GM12864 (cell line): ENCODE measurements around the gene CD82.

Experiments
- DNase-seq: peaks from one replicate; pipeline ENCODE4 v3.0.0-alpha.2; 2011; ENCODE audit warnings: low read depth
- H3K4me3 ChIP-seq: 2 replicates; pipeline ENCODE4 v1.5.1; 2011; ENCODE audit warnings: mild to moderate bottlenecking, low read depth, low read length, control low read depth
- TF ChIP-seq, protein P1 (sequence below): IDR thresholded peaks from 2 replicates; pipeline ENCODE4 v1.5.1; 2011; ENCODE audit warnings: low read depth, mild to moderate bottlenecking, moderate library complexity, low read length, control low read depth, inconsistent platforms; ENCODE audit errors: missing control alignments

Gene CD82

DNA sequence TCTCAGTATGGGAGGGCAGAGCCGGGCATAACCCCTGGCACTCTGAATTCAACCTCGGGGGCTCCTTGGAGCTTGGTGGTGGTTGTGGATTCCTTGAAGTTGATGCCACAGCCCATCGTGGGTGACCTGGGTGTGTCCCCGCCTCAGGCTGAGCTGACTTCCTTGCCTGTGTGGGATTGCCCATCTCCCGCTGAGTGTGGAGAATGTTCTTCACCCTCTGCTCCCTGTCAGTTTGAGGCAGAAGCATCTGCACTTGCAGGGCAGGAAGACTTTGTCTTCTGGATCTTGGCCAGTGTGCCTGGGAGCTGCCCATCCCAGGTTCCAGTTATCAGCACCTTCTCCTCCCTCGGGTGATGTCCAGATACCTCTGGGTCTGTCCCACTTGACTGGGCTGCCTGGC is 25.3 kb downstream of the CD82 start:
- DNase-seq = no peak
- H3K4me3 ChIP-seq = no peak overlapping the region
- TF ChIP-seq, protein P1, sequence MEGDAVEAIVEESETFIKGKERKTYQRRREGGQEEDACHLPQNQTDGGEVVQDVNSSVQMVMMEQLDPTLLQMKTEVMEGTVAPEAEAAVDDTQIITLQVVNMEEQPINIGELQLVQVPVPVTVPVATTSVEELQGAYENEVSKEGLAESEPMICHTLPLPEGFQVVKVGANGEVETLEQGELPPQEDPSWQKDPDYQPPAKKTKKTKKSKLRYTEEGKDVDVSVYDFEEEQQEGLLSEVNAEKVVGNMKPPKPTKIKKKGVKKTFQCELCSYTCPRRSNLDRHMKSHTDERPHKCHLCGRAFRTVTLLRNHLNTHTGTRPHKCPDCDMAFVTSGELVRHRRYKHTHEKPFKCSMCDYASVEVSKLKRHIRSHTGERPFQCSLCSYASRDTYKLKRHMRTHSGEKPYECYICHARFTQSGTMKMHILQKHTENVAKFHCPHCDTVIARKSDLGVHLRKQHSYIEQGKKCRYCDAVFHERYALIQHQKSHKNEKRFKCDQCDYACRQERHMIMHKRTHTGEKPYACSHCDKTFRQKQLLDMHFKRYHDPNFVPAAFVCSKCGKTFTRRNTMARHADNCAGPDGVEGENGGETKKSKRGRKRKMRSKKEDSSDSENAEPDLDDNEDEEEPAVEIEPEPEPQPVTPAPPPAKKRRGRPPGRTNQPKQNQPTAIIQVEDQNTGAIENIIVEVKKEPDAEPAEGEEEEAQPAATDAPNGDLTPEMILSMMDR = no peak

DNA sequence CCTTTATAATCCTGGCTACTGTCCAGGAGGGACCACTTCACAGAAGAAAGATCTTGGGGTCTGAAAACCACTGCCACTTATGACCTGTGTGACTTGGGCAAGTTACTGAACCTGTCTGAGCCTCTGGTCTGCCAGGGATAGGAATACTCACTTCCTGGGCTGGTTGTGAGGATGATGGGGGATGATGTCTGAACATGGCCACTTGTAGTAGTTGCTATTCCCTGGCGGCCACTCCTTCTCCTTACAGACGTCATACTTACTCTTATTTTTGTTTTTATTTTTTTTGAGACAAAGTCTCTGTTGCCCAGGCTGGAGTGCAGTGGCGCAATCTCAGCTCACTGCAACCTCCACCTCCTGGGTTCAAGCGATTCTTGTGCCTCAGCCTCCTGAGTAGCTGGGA is 26.1 kb downstream of the CD82 start:
- TF ChIP-seq, protein P1 = no peak
- no peak for DNase-seq

DNA sequence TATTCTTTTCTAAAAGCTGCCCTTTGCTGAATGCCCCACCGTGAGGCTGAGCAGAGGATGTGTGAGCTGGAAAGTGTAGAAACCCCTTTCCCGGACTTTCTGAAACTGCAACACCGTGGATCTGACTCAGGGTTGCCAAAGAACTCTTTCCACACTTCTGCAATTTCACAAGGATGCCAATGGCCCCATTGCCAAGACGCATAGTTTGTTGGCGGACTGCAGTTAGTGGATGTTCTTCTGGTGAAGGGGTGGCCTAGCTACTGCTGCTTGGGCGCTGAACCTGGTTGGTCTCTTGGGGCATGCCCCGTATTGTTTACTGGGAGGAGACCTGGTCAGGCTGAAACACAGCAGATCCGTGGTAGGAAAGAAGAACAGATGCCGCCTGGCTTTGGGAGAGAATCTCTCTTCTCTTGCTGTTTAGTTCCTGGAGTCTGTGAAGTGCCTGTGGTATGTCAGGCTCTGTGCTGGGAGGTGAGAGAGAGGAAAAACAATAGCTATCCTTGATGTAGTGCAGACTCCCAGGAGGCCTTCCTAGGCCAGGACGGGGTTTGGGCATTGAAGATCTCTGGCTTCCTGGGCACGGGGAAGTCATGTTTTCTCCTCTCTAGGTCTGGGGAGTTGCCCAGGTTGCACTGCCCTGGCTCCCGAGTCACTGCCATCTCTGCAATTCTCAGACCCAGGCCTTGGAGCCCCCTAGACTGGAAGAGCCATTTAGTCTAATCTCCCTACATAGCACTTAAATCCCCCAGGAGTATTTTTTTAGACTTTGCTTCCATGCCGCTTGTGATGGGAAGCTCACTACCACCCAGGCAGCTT is 26.9 kb downstream of the CD82 start:
- no peak for DNase-seq
- TF ChIP-seq, protein P1 = no peak
- no peak overlapping the region for H3K4me3 ChIP-seq

More for the DNA sequence above, 26.1 kb downstream of the CD82 start:
- no peak overlapping the region for H3K4me3 ChIP-seq

DNA sequence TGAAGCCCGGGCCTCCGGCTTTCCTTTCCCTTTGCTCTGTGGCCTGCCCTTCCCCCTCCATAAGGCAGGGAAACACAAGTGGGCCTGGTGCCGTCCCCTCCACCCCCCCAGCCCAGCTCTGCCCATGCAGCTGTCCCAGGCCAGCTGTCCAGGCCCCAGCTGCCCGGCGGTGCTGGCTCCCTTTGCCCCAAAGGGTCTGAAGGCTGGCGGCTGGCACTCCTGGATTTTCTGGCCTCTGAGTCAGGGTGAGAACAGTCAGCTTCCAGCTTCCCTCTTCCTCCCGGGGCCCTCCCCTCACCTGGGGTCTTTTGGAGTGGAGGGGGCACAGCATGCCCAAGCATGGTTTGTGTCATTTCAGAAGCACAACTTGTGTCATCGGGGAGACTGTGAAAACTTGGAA is 27.8 kb downstream of the CD82 start:
- no peak overlapping the region for H3K4me3 ChIP-seq
- TF ChIP-seq, protein P1 = no peak
- no peak for DNase-seq

DNA sequence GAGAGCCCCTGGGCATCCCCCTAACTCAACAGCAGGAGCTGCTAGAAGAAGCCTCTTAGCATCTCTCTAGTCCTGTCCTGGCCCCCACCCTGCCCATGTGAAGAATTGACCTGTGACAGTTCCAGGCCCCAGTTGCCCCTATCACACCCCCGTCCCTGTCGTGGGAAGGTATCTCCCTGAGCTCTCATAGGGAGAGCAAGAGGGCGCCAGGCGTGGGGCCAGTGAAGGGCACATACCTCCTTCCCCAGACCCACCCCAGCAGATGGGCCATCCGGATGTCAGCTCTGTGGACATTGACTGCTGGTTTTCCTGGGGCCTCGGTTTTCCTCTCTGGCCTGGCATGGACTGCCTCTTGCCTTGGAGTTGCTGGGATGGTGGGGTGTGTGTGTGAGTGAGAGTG is 29.5 kb downstream of the CD82 start:
- TF ChIP-seq, protein P1 = no peak
- no peak overlapping the region for H3K4me3 ChIP-seq
- DNase-seq = no peak

DNA sequence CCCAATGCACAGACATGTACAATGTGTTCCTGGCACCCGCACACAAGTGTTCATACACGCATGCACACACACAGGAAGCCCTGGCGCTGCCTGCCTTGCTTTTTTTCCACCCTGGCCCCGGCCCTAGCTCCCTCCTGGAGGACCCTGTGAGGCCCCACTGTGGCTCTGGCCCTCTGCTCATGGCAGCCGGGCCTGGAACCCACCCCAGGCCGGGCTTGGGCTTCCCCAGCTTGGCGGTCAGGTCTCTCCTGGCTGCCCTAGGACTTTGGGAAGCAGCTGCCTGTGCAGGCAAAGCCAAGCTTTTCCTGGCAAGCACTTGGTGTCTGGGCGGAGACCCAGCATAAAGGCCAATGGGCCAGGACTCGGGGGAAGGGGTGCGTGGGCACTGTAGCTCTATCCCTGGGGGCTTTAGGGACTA is 30.5 kb downstream of the CD82 start:
- TF ChIP-seq, protein P1 = no peak
- peak overlapping the region; percentile 4; the same call in 1 of the 2 replicates for H3K4me3 ChIP-seq
- no peak for DNase-seq

DNA sequence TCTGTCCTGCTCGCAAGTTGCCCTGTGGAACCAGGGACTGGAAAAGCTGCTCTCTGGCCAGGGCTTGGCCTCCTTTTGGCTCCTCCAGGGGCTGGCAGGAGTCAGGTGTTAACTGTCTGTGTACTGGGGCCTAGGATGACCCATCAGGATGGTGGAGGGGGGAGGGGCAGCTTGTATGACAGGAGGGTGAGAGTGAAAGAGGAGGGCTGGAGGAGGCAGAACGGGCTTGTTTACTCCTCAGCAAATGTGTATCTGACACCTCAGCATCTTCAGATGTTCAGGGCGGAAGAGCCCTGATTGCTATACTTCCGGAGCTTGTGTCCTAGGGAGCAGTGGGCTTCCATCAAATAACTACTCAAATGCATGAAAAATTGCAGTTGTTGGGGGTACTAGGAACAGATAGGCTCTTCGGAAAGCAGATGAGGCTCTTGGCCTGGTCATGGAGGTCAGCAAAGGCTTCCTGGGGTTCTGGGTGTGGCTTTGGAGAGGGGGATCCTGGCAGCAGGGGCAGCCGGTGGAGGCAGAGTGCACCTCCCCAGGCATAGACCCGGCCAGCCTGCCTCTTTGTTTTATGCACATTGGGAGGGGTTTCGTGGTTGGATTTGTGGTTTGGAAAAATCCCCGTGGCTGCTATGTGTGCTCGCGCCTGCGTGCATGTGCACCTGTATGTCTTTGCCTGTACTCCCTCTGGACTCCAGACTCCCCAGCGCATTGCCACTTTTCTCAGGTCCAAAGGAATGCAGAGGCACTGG is 31.2 kb downstream of the CD82 start:
- no peak for DNase-seq
- peak overlapping the region; percentile 22 for H3K4me3 ChIP-seq
- TF ChIP-seq, protein P1 = no peak
